GM12891 (cell line): ENCODE data around the gene EPHA8.

Experiments used
- DNase-seq: peaks from one replicate; pipeline ENCODE4 v3.0.0; 2011; ENCODE audit warnings: low spot score; ENCODE audit not compliant: insufficient read length
- FAIRE-seq: peaks from 2 replicates; lab custom pipeline; 2011; peaks lifted over from hg19 to GRCh38; lab: Jason Lieb, UNC
- PAX5 ChIP-seq: IDR thresholded peaks from 2 replicates; pipeline ENCODE4 v1.6.1; 2011; ENCODE audit warnings: low read length, moderate library complexity, mild to moderate bottlenecking; ENCODE audit not compliant: insufficient read depth, severe bottlenecking
- POLR2A ChIP-seq: IDR thresholded peaks from 2 replicates; pipeline ENCODE4 v1.6.1; 2011; ENCODE audit warnings: low read depth, low read length, control low read depth
- POLR2AphosphoS5 ChIP-seq: IDR thresholded peaks from 2 replicates; pipeline ENCODE4 v1.6.1; 2011; ENCODE audit warnings: low read depth, low read length, control low read depth
- POU2F2 ChIP-seq: IDR thresholded peaks from 2 replicates; pipeline ENCODE4 v1.6.1; 2011; ENCODE audit warnings: low read depth, mild to moderate bottlenecking, control low read depth, low read length, moderate library complexity
- SPI1 ChIP-seq: IDR thresholded peaks from 2 replicates; pipeline ENCODE4 v1.6.1; 2011; ENCODE audit warnings: low read depth, low read length, control low read depth
- TAF1 ChIP-seq: IDR thresholded peaks from 2 replicates; pipeline ENCODE4 v1.6.1; 2011; ENCODE audit warnings: low read depth, low read length, control low read depth

EPHA8 gene

GRCh38 chr1:22545141-22545540 lies 18.1 kb upstream of the EPHA8 start:
- no peak for DNase-seq
- FAIRE-seq: no peak
- TF ChIP-seq SPI1 (no peak), POLR2AphosphoS5 (no peak)

- no peak for TF ChIP-seq PAX5
- no peak for TF ChIP-seq POU2F2
- no peak for TF ChIP-seq POLR2AphosphoS5
- no peak for TF ChIP-seq SPI1
- FAIRE-seq (no peak), DNase-seq (no peak)
Observed at GRCh38 chr1:22547186-22547817, 16.0 kb upstream of the EPHA8 start.

- no peak for DNase-seq
- no peak for FAIRE-seq
- TF ChIP-seq TAF1: no peak
- no peak for TF ChIP-seq POLR2A
- no peak for TF ChIP-seq SPI1
- TF ChIP-seq POLR2AphosphoS5: no peak
- no peak for TF ChIP-seq POU2F2
- no peak for TF ChIP-seq PAX5
Observed at GRCh38 chr1:22547818-22548462, 15.3 kb upstream of the EPHA8 start.

DNA sequence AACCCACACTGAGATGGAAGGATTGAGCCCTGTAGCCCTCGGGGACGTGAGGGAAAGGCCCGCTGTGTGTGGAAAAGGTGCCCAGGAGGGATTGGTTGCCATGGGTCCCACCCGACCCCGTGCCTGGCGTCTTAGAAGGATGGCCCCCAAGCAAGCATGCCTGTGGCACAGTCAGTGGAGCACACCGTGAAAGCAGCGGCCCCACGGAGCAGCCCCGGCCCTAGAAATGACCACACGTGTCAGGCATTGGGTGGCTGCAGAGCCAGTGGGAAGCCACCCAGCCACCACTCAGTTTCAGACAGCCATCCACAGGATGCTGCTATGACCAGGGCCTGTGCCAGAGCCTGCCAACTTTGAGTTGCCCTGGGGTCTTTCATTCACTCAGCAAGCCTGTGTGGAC lies 13.3 kb upstream of the EPHA8 start:
- FAIRE-seq: no peak
- TF ChIP-seq POU2F2: no peak
- no peak for TF ChIP-seq PAX5
- TF ChIP-seq TAF1: no peak
- no peak for TF ChIP-seq POLR2A
- no peak for TF ChIP-seq SPI1
- TF ChIP-seq POLR2AphosphoS5: no peak

GRCh38 chr1:22551591-22551990 lies 11.7 kb upstream of the EPHA8 start:
- DNase-seq (no peak), FAIRE-seq (no peak)
- TF ChIP-seq TAF1: no peak
- no peak for TF ChIP-seq POU2F2
- TF ChIP-seq PAX5: no peak
- no peak for TF ChIP-seq POLR2A
- TF ChIP-seq SPI1: no peak
- TF ChIP-seq POLR2AphosphoS5: no peak

More for the DNA sequence above, 13.3 kb upstream of the EPHA8 start:
- DNase-seq: no peak

DNA sequence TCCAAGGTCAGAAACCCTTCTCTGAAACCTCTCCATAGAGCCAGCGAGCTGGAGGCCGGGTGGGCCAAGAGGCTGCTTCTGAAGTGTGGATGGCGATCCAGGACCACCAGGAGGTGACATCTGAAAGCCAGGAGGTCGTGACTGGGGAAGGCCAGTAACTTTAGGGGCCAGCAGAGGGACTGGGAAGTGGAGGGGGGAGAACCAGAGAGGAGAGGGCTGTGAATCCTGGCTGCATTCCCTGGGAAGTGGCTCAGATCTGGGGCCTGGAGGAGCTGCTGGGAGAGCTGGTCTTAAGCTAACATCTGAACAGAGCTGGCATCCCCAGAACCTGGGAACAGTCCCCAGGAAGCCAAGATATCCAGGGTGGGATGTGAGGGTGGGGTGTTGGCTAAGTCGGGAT lies 11.3 kb upstream of the EPHA8 start:
- no peak for TF ChIP-seq SPI1
- no peak for TF ChIP-seq PAX5
- no peak for TF ChIP-seq POLR2AphosphoS5
- no peak for TF ChIP-seq POLR2A
- TF ChIP-seq POU2F2: no peak
- TF ChIP-seq TAF1: no peak
- DNase-seq (no peak), FAIRE-seq (no peak)

GRCh38 chr1:22553104-22553880 lies 10.0 kb upstream of the EPHA8 start:
- TF ChIP-seq TAF1 (no peak), POU2F2 (no peak), POLR2A (no peak), PAX5 (no peak)
- FAIRE-seq (no peak), DNase-seq (no peak)

- no peak for FAIRE-seq
- TF ChIP-seq POLR2A (no peak), TAF1 (no peak), PAX5 (no peak), SPI1 (no peak), POU2F2 (no peak), POLR2AphosphoS5 (no peak)
- DNase-seq: no peak
Observed at GRCh38 chr1:22553991-22554522, 9.2 kb upstream of the EPHA8 start.

GRCh38 chr1:22555371-22555656 lies 8.0 kb upstream of the EPHA8 start:
- FAIRE-seq (no peak), DNase-seq (no peak)
- TF ChIP-seq POLR2A (no peak), POU2F2 (no peak), SPI1 (no peak), PAX5 (no peak), POLR2AphosphoS5 (no peak), TAF1 (no peak)

DNA sequence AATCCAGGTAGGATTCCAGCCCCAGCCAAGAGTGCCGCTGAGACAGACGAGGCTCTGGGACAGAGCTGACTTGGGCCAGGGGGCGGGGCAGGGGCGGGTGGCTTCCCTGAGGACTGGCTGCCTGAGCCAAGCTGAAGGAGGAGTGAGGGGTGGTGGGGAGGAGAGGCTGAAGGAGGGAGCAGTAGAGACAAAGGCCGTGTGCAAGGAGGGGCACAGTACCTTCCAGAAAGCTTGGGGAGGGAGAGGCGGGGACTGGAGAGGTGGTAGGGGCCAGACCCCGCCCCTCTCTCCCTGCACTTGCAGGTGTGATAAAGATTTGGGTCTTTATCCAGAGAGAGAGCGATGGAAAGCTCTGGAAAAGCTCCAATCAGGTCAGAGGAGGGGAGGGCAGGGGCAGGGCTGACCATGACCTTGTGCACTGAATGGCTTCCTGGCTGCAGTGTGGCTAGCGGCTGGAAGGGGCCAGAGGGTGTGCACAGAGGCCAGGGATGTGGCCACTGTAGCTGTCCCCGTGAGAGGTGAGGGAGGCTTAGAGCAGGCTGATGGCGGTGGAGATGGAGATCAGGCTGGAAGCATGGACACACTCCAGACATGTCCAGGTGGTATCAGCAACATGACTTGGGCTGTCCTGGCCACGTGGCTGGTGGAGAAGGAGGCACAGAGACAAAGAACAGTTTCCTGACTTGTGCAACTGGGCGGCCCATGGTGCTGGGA lies 6.7 kb upstream of the EPHA8 start:
- no peak for DNase-seq
- TF ChIP-seq SPI1: no peak
- no peak for TF ChIP-seq POLR2AphosphoS5
- no peak for TF ChIP-seq TAF1
- no peak for TF ChIP-seq POU2F2
- no peak for TF ChIP-seq POLR2A

More for the DNA sequence above, 6.7 kb upstream of the EPHA8 start:
- no peak for FAIRE-seq
